GM12874 (cell line): ENCODE measurements around the gene RALGAPB.

Experiments used
- TF ChIP-seq, protein P1 (sequence below): IDR thresholded peaks from 2 replicates; pipeline ENCODE4 v1.5.1; 2011; ENCODE audit warnings: low read depth, mild to moderate bottlenecking, control low read depth, low read length, moderate library complexity; ENCODE audit not compliant: insufficient read depth

The RALGAPB gene

DNA sequence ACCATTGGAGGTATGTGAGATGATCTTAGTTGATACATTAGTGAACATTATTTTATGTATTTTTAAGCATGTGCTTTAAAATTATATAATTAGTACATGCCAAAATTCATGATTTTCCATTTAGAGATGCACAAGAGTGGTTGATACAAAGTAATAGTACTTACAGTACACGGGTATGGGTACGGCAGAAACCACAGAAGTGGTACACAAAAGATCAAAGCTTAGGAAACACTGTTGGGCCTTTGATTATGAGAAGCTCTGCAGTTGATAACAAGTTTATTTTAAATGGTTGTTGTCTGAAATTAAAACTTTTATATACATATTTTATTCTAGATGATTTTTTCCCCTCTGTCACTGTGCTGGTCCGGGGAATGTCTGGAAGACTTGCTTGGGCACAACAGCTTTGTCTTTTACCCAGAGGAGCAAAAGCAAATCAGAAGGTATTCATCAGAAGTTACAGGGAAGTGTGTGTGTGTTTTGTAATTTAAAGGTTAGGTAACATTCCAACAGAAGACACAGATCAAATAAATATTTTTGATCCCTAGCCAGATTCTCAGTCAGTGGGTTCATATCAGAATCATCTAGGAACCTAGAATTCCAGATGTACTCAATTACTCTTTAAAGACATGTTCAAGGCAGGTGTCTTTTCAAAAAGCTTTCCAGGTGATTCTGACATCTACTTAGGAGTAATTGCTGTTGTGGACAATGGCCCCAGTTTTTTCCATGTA, 75.9 kb downstream of the RALGAPB start:
- TF ChIP-seq, protein P1, sequence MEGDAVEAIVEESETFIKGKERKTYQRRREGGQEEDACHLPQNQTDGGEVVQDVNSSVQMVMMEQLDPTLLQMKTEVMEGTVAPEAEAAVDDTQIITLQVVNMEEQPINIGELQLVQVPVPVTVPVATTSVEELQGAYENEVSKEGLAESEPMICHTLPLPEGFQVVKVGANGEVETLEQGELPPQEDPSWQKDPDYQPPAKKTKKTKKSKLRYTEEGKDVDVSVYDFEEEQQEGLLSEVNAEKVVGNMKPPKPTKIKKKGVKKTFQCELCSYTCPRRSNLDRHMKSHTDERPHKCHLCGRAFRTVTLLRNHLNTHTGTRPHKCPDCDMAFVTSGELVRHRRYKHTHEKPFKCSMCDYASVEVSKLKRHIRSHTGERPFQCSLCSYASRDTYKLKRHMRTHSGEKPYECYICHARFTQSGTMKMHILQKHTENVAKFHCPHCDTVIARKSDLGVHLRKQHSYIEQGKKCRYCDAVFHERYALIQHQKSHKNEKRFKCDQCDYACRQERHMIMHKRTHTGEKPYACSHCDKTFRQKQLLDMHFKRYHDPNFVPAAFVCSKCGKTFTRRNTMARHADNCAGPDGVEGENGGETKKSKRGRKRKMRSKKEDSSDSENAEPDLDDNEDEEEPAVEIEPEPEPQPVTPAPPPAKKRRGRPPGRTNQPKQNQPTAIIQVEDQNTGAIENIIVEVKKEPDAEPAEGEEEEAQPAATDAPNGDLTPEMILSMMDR, result no peak

DNA sequence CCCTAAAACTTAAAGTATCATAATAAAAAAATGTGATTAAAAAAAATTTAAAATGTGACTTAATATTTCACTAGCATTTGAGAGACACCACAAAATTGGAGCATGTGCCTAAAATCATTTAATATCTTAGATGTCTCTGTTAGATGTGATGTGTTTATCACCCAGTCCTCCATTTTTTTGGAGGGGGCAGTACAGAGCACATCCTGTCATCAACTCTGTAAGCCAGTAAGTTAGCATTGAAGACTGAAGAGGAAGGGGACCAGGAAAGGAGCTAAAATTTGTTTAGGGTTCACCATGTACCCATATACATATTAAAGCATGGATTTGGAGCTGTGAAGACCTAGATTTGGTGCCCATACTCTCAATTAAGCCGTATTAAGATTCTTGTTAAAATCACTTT, 77.6 kb downstream of the RALGAPB start:
- TF ChIP-seq, protein P1, result no peak

DNA sequence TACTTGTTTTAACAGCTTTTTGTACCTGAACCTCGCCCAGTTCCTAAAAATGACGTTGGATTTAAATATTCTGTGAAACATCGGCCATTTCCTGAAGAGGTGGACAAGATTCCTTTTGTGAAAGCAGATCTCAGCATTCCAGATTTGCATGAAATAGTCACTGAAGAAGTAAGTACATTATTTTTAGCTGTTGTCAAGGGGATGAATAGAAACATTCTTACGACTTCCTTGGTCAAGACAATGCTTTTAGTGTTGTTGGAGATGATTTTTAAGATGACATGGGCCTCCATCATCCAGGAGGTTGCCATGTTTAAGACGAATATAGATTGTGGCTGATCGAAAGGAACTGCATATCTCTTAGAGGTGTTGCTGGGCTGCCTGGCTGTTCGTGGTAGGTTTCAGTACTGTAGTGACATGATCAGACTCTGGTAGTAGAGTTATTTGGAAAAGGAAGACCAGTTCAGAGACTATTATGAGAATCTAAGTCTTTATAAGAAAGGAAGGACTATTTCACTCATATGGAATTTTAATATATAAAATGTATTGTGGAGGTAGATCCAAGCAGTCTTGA, 78.5 kb downstream of the RALGAPB start:
- TF ChIP-seq, protein P1, result no peak

DNA sequence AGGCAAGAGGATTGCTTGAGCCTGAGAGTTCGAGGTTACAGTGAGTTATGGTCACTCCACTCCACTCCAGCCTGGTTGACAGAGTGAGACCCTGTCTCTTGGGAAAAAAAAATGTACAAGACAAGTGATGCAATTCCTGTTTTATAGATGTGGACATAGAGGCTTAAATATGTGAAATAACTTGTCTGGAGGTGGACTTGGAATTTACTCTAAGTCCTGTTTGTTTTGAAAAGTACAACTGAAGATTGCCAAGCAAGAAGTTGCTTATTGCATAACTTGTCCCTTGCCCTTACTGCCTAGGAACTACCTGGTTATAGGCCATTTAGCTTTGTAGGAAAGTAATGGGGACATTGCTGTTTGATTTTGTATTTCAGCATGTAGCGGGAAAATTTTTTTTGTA, 82.3 kb downstream of the RALGAPB start:
- TF ChIP-seq, protein P1, result no peak

DNA sequence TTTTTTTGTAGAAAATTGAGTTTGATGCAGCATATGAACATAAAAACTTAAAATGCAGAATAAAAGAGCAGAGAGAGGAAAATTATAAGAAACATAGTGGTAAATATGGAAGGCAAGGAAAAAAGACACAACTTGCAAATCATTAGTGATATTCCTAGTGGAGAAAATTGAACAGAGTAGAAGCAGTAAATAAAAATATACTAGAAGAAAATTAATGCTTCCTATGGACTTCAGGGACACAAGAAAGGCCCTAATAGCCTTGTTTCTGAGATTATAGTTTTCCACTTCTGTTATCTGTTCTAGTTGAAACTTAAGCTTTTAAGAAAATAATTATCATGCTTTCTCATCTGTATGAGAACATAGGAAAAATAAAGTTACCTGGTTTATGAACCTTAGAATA, 82.8 kb downstream of the RALGAPB start:
- TF ChIP-seq, protein P1, result no peak

DNA sequence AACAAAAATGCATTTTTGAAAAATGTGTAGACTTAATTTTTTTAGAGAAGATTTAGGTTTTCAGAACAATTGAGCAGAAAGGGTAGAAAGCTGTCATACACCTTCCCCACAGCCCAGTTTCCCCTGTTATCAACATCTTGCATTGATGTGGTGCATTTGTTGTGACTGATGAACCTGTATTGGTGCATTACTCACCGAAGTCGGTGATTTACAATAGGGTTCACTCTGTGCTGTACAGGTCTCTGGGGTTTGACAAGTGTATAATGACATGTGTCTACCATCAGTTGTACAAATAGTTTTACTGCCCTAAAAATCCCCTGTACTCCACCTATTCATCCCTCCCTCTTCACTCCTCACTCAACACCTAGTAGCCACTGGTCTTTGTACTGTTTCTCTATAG, 84.5 kb downstream of the RALGAPB start:
- TF ChIP-seq, protein P1, result no peak

DNA sequence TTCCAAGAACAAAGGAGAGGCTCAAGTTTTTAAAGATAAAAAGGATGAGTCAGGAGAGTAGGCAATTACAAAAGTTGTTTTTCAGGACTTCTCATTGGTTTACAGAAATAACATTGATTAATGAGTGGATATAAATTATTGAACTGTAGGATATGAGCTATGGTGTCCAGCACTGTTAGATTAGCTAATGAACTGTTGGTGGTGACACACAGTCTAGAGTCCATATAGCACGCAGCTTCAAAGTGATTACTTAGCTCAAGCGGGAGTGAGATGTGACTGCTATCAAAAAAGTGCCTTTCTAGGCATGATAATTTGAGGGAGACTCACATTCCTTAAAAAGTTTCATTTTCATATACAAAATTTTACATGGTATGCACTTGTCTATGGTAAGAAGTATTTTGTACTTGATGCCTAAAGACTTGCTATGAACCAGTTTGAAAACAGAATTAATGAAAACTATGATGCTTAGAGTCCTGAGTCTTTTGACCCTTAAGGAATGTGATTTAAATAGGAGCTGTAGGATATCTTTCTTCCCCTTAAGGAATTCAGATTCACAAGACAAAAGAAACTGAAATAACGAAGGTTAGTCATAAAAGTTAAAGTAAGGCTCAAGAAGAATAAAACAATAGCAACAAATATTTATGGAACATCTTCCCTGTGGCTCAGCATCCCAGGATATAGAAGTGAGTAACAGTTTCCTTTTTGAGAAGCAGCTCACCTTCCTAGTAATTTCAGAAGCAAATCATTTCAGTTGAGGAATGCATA, 86.1 kb downstream of the RALGAPB start:
- TF ChIP-seq, protein P1, result no peak
